ENCODE results near the gene FGGY.

The FGGY gene

GRCh38 chr1:59751004-59751395 is 454.1 kb downstream of the FGGY start:
- DNase-seq = no peak

GRCh38 chr1:59751801-59752200 is 454.9 kb downstream of the FGGY start:
- no peak for DNase-seq

GRCh38 chr1:59752556-59753414 is 455.9 kb downstream of the FGGY start:
- peak; percentile 23 to 53 (median 32) for DNase-seq

- no peak for DNase-seq
These were observed 458.3 kb downstream of the FGGY start for GRCh38 chr1:59755069-59755685.

- DNase-seq = no peak
These were observed 460.4 kb downstream of the FGGY start for GRCh38 chr1:59757197-59757747.

GRCh38 chr1:59759156-59759925 is 462.4 kb downstream of the FGGY start:
- DNase-seq = peak; percentile 82 to 87 (median 85)

- peak in 1 of 3 donors; percentile 3 for DNase-seq
These were observed 464.5 kb downstream of the FGGY start for GRCh38 chr1:59761443-59761842.

- no peak for DNase-seq
These were observed 466.5 kb downstream of the FGGY start for GRCh38 chr1:59763418-59763817.

GRCh38 chr1:59765011-59765730 is 468.3 kb downstream of the FGGY start:
- DNase-seq = no peak

- no peak for DNase-seq
These were observed 469.4 kb downstream of the FGGY start for GRCh38 chr1:59766227-59766855.

GRCh38 chr1:59767119-59767518 is 470.2 kb downstream of the FGGY start:
- no peak for DNase-seq

GRCh38 chr1:59768792-59769735 is 472.2 kb downstream of the FGGY start:
- no peak for DNase-seq

GRCh38 chr1:59769736-59770095 is 472.8 kb downstream of the FGGY start:
- no peak for DNase-seq

- no peak for DNase-seq
These were observed 474.5 kb downstream of the FGGY start for GRCh38 chr1:59771361-59771760.

GRCh38 chr1:59775480-59775879 is 478.6 kb downstream of the FGGY start:
- no peak for DNase-seq

GRCh38 chr1:59776960-59777852 is 480.3 kb downstream of the FGGY start:
- no peak for DNase-seq

- DNase-seq = peak in 1 of 3 donors; percentile 2
These were observed 483.1 kb downstream of the FGGY start for GRCh38 chr1:59779949-59780348.

- DNase-seq = no peak
These were observed 491.9 kb downstream of the FGGY start for GRCh38 chr1:59788825-59789224.

- no peak for DNase-seq
These were observed 501.7 kb downstream of the FGGY start for GRCh38 chr1:59798600-59798999.

All from suppressor macrophage treated with lipopolysaccharide for 1 hour (primary cell).